ENCODE measurements around the gene TRAP1. TPM values are rescaled to one million over a fixed set of nuclear protein-coding genes. Genes with fewer than 3 reads are reported as not detected.

The TRAP1 gene
- total RNA-seq (2021; ENCODE audit: unreplicated experiment) (137 TPM), Bru-seq, nascent RNA (percentile 68 among the genes with signal in this experiment), BruChase-seq, experiment 1, labeled RNA remaining after a 2-hour chase (percentile 79 among the genes with signal in this experiment), BruChase-seq, experiment 2, labeled RNA remaining after a 6-hour chase (percentile 79 among the genes with signal in this experiment)
- 161 TPM for polyA plus RNA-seq (2012; ENCODE audit: insufficient read length)
- long read RNA-seq, transcript TRAP1-201 (18 exons, 2,296 nt) = major isoform, 238 of 308 reads
- long read RNA-seq, partial matches to known transcripts = 43 of 308 reads
- long read RNA-seq, other reads (novel, unspliced or antisense) = 20 of 308 reads

DNA sequence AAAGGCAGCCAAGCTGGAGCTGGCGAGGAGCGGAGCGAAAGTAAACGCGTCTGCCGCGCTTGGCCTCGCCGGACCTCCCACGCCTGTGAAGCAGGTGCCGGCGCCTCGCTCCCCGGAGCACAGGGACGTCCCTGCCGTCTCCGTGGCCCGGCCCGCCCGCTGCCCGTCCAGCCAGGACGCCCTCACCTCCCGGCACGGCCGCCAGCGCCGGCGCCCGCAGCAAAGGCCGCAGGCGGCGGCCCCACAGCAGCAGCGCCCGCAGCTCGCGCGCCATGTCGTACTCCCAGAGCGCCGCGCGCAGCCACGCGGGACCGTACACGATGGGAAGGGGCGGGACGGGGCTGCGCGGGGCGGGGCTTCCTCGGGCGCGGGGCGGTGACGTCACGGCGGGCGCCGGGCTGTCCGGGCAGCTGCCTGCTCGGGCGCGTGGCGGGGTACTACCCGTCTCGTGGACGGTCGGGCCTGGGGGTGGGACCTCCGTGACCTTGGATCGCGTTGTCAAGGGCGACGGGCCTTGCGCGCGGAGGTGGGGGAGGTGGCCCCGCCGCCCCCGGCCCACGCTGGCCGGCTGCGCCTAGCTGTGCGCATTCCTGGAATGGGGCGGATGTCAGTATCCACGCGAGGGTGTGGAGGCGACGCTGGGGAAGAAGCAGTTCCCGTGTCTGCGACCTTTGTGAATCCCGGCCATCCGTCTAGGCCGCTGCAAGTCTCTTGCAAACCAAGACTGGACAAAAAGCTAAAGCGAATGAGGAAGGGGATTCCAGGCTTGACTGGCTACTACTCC lies at the start of gene TRAP1:
Gene TRAP1, minus strand, starts transcription at position 290 of the 784 bp plus-strand sequence. Its CDS starts 16 bp downstream, at position 274.
- CTCF ChIA-PET = no interaction called here
- DNase-seq (ENCODE audit: low read depth, low spot score) = no peak
- in situ Hi-C loops (cut with HindIII; ENCODE audit: low pct_unique_long_range_greater_than_20kb, low sequenced_read_pairs) = no loop called here
- Histone ChIP-seq H3K27me3 (ENCODE audit: control insufficient read depth, insufficient read depth, low read length) (no peaks in the 10 kb centered on the region), H3K36me3 (ENCODE audit: control insufficient read depth, insufficient read depth, low read length) (no peaks in the 10 kb centered on the region; the same call in 1 of the 2 replicates), H3K9me3 (ENCODE audit: control insufficient read depth, insufficient read depth, low read depth, low read length) (no peaks in the 10 kb centered on the region), H3K4me3 (ENCODE audit: low read depth in 2 of 2, low read length in 2 of 2) (peak within 1 kb of the TSS; percentile 89 to 96), H3K27ac (ENCODE audit: low read length) (peak within 1 kb of the TSS; percentile 93), H3K4me1 (ENCODE audit: control insufficient read depth, insufficient read depth, low read length) (peaks cover 4% of the 10 kb centered on the region)
- POLR2A ChIA-PET = interaction anchor here (0.6 kb wide), 2 partner anchors 13 to 29 kb away, joined by 3 to 4 read pairs; no protein-coding TSS in a partner anchor
- no TSS peak for BruUV-seq (replicated peaks)
- intact Hi-C loops (cut with micrococcal nuclease; ENCODE audit: unreplicated experiment) = no loop called here
- ATAC-seq = peak; percentile 96
- TF ChIP-seq, protein P1, sequence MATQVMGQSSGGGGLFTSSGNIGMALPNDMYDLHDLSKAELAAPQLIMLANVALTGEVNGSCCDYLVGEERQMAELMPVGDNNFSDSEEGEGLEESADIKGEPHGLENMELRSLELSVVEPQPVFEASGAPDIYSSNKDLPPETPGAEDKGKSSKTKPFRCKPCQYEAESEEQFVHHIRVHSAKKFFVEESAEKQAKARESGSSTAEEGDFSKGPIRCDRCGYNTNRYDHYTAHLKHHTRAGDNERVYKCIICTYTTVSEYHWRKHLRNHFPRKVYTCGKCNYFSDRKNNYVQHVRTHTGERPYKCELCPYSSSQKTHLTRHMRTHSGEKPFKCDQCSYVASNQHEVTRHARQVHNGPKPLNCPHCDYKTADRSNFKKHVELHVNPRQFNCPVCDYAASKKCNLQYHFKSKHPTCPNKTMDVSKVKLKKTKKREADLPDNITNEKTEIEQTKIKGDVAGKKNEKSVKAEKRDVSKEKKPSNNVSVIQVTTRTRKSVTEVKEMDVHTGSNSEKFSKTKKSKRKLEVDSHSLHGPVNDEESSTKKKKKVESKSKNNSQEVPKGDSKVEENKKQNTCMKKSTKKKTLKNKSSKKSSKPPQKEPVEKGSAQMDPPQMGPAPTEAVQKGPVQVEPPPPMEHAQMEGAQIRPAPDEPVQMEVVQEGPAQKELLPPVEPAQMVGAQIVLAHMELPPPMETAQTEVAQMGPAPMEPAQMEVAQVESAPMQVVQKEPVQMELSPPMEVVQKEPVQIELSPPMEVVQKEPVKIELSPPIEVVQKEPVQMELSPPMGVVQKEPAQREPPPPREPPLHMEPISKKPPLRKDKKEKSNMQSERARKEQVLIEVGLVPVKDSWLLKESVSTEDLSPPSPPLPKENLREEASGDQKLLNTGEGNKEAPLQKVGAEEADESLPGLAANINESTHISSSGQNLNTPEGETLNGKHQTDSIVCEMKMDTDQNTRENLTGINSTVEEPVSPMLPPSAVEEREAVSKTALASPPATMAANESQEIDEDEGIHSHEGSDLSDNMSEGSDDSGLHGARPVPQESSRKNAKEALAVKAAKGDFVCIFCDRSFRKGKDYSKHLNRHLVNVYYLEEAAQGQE (IDR thresholded peaks at IDR 0.05; ENCODE audit: insufficient read depth in 1 of 2, low read depth in 2 of 2, low read length in 1 of 2) = no peak
- TF ChIP-seq, protein P2, sequence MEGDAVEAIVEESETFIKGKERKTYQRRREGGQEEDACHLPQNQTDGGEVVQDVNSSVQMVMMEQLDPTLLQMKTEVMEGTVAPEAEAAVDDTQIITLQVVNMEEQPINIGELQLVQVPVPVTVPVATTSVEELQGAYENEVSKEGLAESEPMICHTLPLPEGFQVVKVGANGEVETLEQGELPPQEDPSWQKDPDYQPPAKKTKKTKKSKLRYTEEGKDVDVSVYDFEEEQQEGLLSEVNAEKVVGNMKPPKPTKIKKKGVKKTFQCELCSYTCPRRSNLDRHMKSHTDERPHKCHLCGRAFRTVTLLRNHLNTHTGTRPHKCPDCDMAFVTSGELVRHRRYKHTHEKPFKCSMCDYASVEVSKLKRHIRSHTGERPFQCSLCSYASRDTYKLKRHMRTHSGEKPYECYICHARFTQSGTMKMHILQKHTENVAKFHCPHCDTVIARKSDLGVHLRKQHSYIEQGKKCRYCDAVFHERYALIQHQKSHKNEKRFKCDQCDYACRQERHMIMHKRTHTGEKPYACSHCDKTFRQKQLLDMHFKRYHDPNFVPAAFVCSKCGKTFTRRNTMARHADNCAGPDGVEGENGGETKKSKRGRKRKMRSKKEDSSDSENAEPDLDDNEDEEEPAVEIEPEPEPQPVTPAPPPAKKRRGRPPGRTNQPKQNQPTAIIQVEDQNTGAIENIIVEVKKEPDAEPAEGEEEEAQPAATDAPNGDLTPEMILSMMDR (IDR thresholded peaks at IDR 0.05) = no peak
- TF ChIP-seq SIN3A (IDR thresholded peaks at IDR 0.05; ENCODE audit: borderline replicate concordance, insufficient read depth, low read depth, low read length) (0 out of 2 replicates have a peak, but pooled peaks have one; percentile 65), POLR2AphosphoS5 (IDR thresholded peaks at IDR 0.05; ENCODE audit: low read depth, low read length) (peak; percentile 80)

DNA sequence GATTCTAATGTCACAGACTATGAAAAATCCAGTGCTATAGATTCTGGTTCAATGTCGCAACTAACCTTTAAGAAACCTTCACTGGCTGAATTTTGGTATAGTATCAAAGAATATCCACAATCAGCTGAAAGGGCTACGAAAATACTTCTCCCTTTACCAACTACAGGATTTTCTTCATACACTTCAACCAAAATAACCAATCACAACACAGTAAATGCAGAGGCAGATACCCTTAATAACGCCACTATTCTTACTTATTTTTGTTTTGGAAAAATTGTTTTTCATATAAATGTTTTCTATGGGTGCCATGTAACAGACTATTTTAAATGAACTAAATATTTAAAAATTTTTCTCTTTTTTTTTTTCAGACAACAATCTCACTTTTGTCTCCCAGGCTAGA lies 48.9 kb upstream of the TRAP1 start:
- in situ Hi-C loops (cut with HindIII; ENCODE audit: low pct_unique_long_range_greater_than_20kb, low sequenced_read_pairs) = no loop called here
- Histone ChIP-seq H3K4me1 (ENCODE audit: control insufficient read depth, insufficient read depth, low read length) (no peaks in the 10 kb centered on the region), H3K36me3 (ENCODE audit: control insufficient read depth, insufficient read depth, low read length) (peaks cover 8% of the 10 kb centered on the region; the same call in 1 of the 2 replicates), H3K27ac (ENCODE audit: low read length) (no peak overlapping the region), H3K9me3 (ENCODE audit: control insufficient read depth, insufficient read depth, low read depth, low read length) (no peaks in the 10 kb centered on the region), H3K27me3 (ENCODE audit: control insufficient read depth, insufficient read depth, low read length) (no peaks in the 10 kb centered on the region), H3K4me3 (ENCODE audit: low read depth in 2 of 2, low read length in 2 of 2) (no peak overlapping the region)
- ATAC-seq = no peak
- ChIA-PET CTCF (no interaction called here), POLR2A (no interaction called here)
- DNase-seq (ENCODE audit: low read depth, low spot score) = no peak
- TF ChIP-seq, protein P2 (IDR thresholded peaks at IDR 0.05) = no peak
- TF ChIP-seq, protein P1 (IDR thresholded peaks at IDR 0.05; ENCODE audit: insufficient read depth in 1 of 2, low read depth in 2 of 2, low read length in 1 of 2) = no peak
- TF ChIP-seq TCF7L2 (IDR thresholded peaks at IDR 0.05; ENCODE audit: low read depth, low read length) (no peak), SIN3A (IDR thresholded peaks at IDR 0.05; ENCODE audit: borderline replicate concordance, insufficient read depth, low read depth, low read length) (no peak), POLR2AphosphoS5 (IDR thresholded peaks at IDR 0.05; ENCODE audit: low read depth, low read length) (no peak)
- BruUV-seq (replicated peaks) = no TSS peak
- intact Hi-C loops (cut with micrococcal nuclease; ENCODE audit: unreplicated experiment) = no loop called here

Measured in Panc1 (cell line).